CD4-positive, CD25-positive, alpha-beta regulatory T cell (primary cell): ENCODE data around the gene LDB2. TPM values are rescaled to one million over a fixed set of nuclear protein-coding genes. Genes with fewer than 3 reads are reported as not detected.

Experiments used
- ATAC-seq, 2 donors: fragments of 150-1000 bp; cut with Tn5 transposase; one replicate each; pipeline ENCODE4 v1.10.0; 2021; ENCODE audit warnings: low read depth in 2 of 2, moderate number of reproducible peaks in 2 of 2, moderate library complexity in 1 of 2
- DNase-seq, 3 donors: peaks; one replicate each; pipeline versions ENCODE4 v3.0.0 to v3.0.0-alpha.2; 2012 to 2022; ENCODE audit warnings: mixed read lengths in 1 of 3
- H3K27ac ChIP-seq: one replicate; pipeline ENCODE4 v1.7.0; 2013; ENCODE audit warnings: mild to moderate bottlenecking, low read length; ENCODE audit not compliant: insufficient read depth, poor library complexity, severe bottlenecking
- H3K27me3 ChIP-seq: one replicate; pipeline ENCODE4 v1.7.0; 2013; ENCODE audit warnings: low read length; ENCODE audit not compliant: control insufficient read depth, insufficient read depth
- H3K36me3 ChIP-seq: one replicate; pipeline ENCODE4 v1.7.0; 2013; ENCODE audit warnings: mild to moderate bottlenecking, low read length, moderate library complexity; ENCODE audit not compliant: control insufficient read depth, insufficient read depth
- H3K4me1 ChIP-seq: 2 replicates; pipeline ENCODE4 v1.7.0; 2013; ENCODE audit warnings: mild to moderate bottlenecking, low read length; ENCODE audit not compliant: insufficient read depth, control insufficient read depth, poor library complexity, severe bottlenecking
- H3K4me3 ChIP-seq: one replicate; pipeline ENCODE4 v1.7.0; 2013; ENCODE audit warnings: low read depth, mild to moderate bottlenecking, low read length, moderate library complexity
- H3K9me3 ChIP-seq, 2 experiments: 1 replicate in 1 of 2; 2 replicates in 1 of 2; pipeline ENCODE4 v1.7.0; 2013; ENCODE audit warnings: low read length in 2 of 2, mild to moderate bottlenecking in 1 of 2, moderate library complexity in 1 of 2; ENCODE audit not compliant: control insufficient read depth in 2 of 2
- H3K27ac Mint-ChIP-seq, 3 donors: one replicate each; pipeline ENCODE4 v1.8.0; 2020 to 2022; ENCODE audit warnings: mild to moderate bottlenecking in 3 of 3, mixed read lengths in 3 of 3, moderate library complexity in 2 of 3
- H3K27me3 Mint-ChIP-seq: one replicate; pipeline ENCODE4 v1.8.0; 2022; ENCODE audit warnings: mild to moderate bottlenecking, mixed read lengths
- H3K36me3 Mint-ChIP-seq: one replicate; pipeline ENCODE4 v1.8.0; 2020; ENCODE audit warnings: mixed read lengths
- H3K4me1 Mint-ChIP-seq, 4 donors: one replicate each; pipeline ENCODE4 v1.8.0; 2020 to 2022; ENCODE audit warnings: mixed read lengths in 4 of 4, mild to moderate bottlenecking in 1 of 4
- H3K4me3 Mint-ChIP-seq, 4 donors: one replicate each; pipeline ENCODE4 v1.8.0; 2020 to 2022; ENCODE audit warnings: mild to moderate bottlenecking in 4 of 4, mixed read lengths in 4 of 4, moderate library complexity in 3 of 4
- H3K9me3 Mint-ChIP-seq, 7 donors: one replicate each; pipeline ENCODE4 v1.8.0; 2020 to 2022; ENCODE audit warnings: mixed read lengths in 7 of 7, mild to moderate bottlenecking in 3 of 7, moderate library complexity in 2 of 7
- polyA plus RNA-seq, 4 donors: library from polyadenylated mRNA; unstranded; fragments of 300-500 nt; fragmentation: Illumina TruSeq; gene quantifications; one replicate each; pipeline ENCODE4 v1.2.3, GENCODE V29; 2021
- total RNA-seq: library from RNA; stranded (reverse); gene quantifications from one replicate; pipeline ENCODE4 v1.2.3, GENCODE V29; 2022

The LDB2 gene
- total and polyA plus RNA-seq, 5 donors from 2014 or later = not detected

GRCh38 chr4:16836324-16836723 is 62.1 kb downstream of the LDB2 start:
- no peak overlapping the region for H3K27ac ChIP-seq
- H3K27me3 ChIP-seq = no peaks in the 10 kb centered on the region
- ATAC-seq (no peak), DNase-seq (no peak)
- Mint-ChIP-seq H3K4me1 (no peaks in the 10 kb centered on the region), H3K9me3 (peaks cover 0 to 3% (median 0%) of the 10 kb centered on the region in 7 donors), H3K4me3 (no peak overlapping the region), H3K27me3 (no peaks in the 10 kb centered on the region), H3K27ac (no peak overlapping the region), H3K36me3 (no peaks in the 10 kb centered on the region)
- H3K4me3 ChIP-seq = no peak overlapping the region
- no peaks in the 10 kb centered on the region for H3K36me3 ChIP-seq
- H3K4me1 ChIP-seq = no peaks in the 10 kb centered on the region
- H3K9me3 ChIP-seq = no peaks in the 10 kb centered on the region

- Histone ChIP-seq H3K4me3 (no peak overlapping the region), H3K4me1 (no peaks in the 10 kb centered on the region), H3K9me3 (no peaks in the 10 kb centered on the region), H3K27ac (no peak overlapping the region), H3K36me3 (no peaks in the 10 kb centered on the region), H3K27me3 (no peaks in the 10 kb centered on the region)
- no peak for ATAC-seq
- Mint-ChIP-seq H3K4me1 (no peaks in the 10 kb centered on the region), H3K27ac (no peak overlapping the region), H3K9me3 (peaks cover 0 to 3% (median 0%) of the 10 kb centered on the region in 7 donors), H3K27me3 (no peaks in the 10 kb centered on the region), H3K4me3 (no peak overlapping the region), H3K36me3 (no peaks in the 10 kb centered on the region)
- no peak for DNase-seq
These were observed 62.7 kb downstream of the LDB2 start for GRCh38 chr4:16835597-16836247.

- Mint-ChIP-seq H3K27me3 (no peaks in the 10 kb centered on the region), H3K9me3 (peaks cover 0 to 3% (median 0%) of the 10 kb centered on the region in 7 donors), H3K4me1 (no peaks in the 10 kb centered on the region), H3K36me3 (no peaks in the 10 kb centered on the region), H3K27ac (no peak overlapping the region), H3K4me3 (no peak overlapping the region)
- Histone ChIP-seq H3K4me1 (no peaks in the 10 kb centered on the region), H3K27me3 (no peaks in the 10 kb centered on the region), H3K36me3 (no peaks in the 10 kb centered on the region), H3K9me3 (no peaks in the 10 kb centered on the region), H3K4me3 (no peak overlapping the region), H3K27ac (no peak overlapping the region)
- DNase-seq (no peak), ATAC-seq (no peak)
These were observed 63.6 kb downstream of the LDB2 start for GRCh38 chr4:16834814-16835213.

GRCh38 chr4:16833722-16834121 is 64.7 kb downstream of the LDB2 start:
- no peak overlapping the region for H3K4me3 Mint-ChIP-seq
- no peaks in the 10 kb centered on the region for H3K27me3 ChIP-seq
- ATAC-seq = no peak
- H3K4me1 ChIP-seq = no peaks in the 10 kb centered on the region
- no peak overlapping the region for H3K4me3 ChIP-seq
- H3K27me3 Mint-ChIP-seq = no peaks in the 10 kb centered on the region
- H3K27ac ChIP-seq = no peak overlapping the region
- no peaks in the 10 kb centered on the region for H3K4me1 Mint-ChIP-seq
- H3K27ac Mint-ChIP-seq = no peak overlapping the region
- no peak for DNase-seq
- H3K9me3 Mint-ChIP-seq = peaks cover 0 to 3% (median 0%) of the 10 kb centered on the region in 7 donors
- H3K36me3 Mint-ChIP-seq = no peaks in the 10 kb centered on the region
- no peaks in the 10 kb centered on the region for H3K9me3 ChIP-seq
- H3K36me3 ChIP-seq = no peaks in the 10 kb centered on the region

- H3K27ac Mint-ChIP-seq = no peak overlapping the region
- Histone ChIP-seq H3K4me3 (no peak overlapping the region), H3K36me3 (no peaks in the 10 kb centered on the region), H3K27ac (no peak overlapping the region), H3K9me3 (no peaks in the 10 kb centered on the region), H3K27me3 (no peaks in the 10 kb centered on the region), H3K4me1 (no peaks in the 10 kb centered on the region)
- no peak overlapping the region for H3K4me3 Mint-ChIP-seq
- no peaks in the 10 kb centered on the region for H3K36me3 Mint-ChIP-seq
- no peak for ATAC-seq
- no peak for DNase-seq
- H3K9me3 Mint-ChIP-seq = peaks cover 0 to 4% (median 0%) of the 10 kb centered on the region in 7 donors
- no peaks in the 10 kb centered on the region for H3K27me3 Mint-ChIP-seq
- H3K4me1 Mint-ChIP-seq = no peaks in the 10 kb centered on the region
These were observed 68.4 kb downstream of the LDB2 start for GRCh38 chr4:16830081-16830480.

- no peaks in the 10 kb centered on the region for H3K36me3 ChIP-seq
- no peak overlapping the region for H3K27ac ChIP-seq
- DNase-seq (no peak), ATAC-seq (no peak)
- H3K4me3 ChIP-seq = no peak overlapping the region
- no peaks in the 10 kb centered on the region for H3K36me3 Mint-ChIP-seq
- no peaks in the 10 kb centered on the region for H3K9me3 ChIP-seq
- H3K27ac Mint-ChIP-seq = no peak overlapping the region
- H3K4me3 Mint-ChIP-seq = no peak overlapping the region
- no peaks in the 10 kb centered on the region for H3K4me1 Mint-ChIP-seq
- no peaks in the 10 kb centered on the region for H3K4me1 ChIP-seq
- no peaks in the 10 kb centered on the region for H3K27me3 Mint-ChIP-seq
- peaks cover 0 to 4% (median 0%) of the 10 kb centered on the region in 7 donors for H3K9me3 Mint-ChIP-seq
- no peaks in the 10 kb centered on the region for H3K27me3 ChIP-seq
These were observed 70.4 kb downstream of the LDB2 start for GRCh38 chr4:16827794-16828724.

GRCh38 chr4:16827045-16827444 is 71.4 kb downstream of the LDB2 start:
- Histone ChIP-seq H3K9me3 (no peaks in the 10 kb centered on the region), H3K4me1 (no peaks in the 10 kb centered on the region), H3K4me3 (no peak overlapping the region), H3K27ac (no peak overlapping the region), H3K27me3 (no peaks in the 10 kb centered on the region), H3K36me3 (no peaks in the 10 kb centered on the region)
- H3K27me3 Mint-ChIP-seq = no peaks in the 10 kb centered on the region
- no peak for ATAC-seq
- H3K4me3 Mint-ChIP-seq = no peak overlapping the region
- no peak overlapping the region for H3K27ac Mint-ChIP-seq
- H3K9me3 Mint-ChIP-seq = peaks cover 0 to 4% (median 2%) of the 10 kb centered on the region in 7 donors
- H3K4me1 Mint-ChIP-seq = no peaks in the 10 kb centered on the region
- DNase-seq = no peak
- no peaks in the 10 kb centered on the region for H3K36me3 Mint-ChIP-seq
